ENCODE results near the gene NKD1.
"Not testable (repeated sequence)": the region's sequence is repeated elsewhere in the genome, so short reads cannot be mapped to it uniquely, and the experiment has no call there.

Gene NKD1

DNA sequence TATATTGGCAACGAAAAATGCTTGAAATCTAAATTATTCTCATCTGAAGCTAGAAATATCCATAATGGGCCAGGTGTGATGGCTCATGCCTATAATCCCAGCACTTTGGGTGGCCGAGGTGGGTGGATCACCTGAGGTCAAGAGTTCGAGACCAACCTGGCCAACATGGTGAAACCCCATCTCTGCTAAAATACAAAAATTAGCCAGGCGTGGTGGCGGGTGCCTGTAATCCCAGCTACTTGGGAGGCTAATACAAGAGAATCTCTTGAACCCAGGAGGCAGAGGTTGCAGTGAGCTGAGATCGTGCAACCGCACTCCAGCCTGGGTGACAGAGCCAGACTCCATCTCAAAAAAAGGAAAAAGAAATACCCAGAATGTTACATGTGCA, 11.9 kb upstream of the NKD1 start:
- DNase-seq; intact Hi-C loops (cut with DNase I): not testable (repeated sequence)

DNA sequence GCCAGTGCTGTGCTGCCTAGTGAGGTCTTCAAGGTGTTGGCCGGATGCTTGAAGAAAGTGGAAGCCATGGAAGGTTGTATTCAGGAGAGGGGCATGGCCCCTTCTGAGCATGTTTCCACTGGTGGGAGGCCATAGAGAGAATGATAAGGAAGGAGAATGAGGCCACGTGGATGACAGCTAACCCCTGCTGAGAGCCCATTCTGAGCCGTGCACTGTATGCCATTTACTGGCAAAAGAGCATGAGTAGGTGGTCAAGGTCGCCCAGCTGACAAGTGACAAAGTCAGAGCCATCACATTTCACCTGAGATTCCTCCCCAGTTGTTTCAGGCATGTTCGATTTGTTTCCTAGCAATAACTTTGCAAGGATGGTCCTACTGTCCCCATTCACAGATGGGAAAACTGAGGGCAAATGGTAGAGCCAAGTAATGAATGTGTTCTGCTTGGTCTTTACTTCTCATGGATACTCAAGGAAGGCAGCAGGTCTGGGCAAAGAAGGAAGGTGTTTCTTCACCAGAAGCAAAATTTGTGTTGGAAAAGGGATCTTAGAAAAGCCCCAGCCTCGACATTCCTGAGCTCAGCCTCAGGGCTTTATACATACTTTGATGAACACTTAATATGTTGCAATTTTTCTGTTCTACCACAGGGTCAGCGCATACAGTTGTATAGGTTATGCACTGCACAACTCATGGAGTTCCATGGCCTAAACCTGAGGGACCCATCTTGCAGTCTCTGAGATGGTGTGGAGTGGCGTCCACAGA, 10.5 kb upstream of the NKD1 start:
- no peak for DNase-seq
- intact Hi-C loops (cut with DNase I), result no loop called here

DNA sequence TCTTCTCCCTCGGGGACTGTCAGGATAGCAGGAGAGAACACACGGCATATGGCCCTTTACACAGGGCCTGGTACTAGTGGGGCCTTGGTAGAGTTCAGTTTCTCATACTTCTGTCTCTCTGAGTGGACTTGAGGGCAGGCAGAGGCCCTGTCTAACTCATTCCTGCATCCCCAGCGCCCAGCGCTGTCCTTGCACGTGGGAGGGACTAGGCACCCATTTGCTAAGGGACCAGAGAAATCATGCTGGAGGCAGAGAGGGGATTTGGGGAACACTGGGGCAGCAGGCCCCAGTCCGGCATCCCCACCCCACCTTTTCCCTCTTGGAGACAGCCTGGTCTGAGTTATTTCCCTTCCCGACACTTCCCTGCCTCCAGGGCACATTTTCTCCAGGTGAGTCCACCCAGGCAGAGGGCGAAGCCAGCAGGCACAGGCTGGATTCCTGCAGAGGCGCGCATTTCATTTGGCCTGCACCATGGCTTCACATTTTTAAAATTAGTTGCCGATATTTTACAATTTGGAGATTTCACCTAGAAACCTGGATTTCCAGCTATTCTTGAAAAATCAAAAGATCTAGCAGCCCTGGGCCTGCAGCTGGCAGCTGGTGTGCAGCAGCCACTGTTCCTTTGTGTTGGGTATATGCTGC, 9.7 kb upstream of the NKD1 start:
- no peak for DNase-seq
- intact Hi-C loops (cut with DNase I), result no loop called here

DNA sequence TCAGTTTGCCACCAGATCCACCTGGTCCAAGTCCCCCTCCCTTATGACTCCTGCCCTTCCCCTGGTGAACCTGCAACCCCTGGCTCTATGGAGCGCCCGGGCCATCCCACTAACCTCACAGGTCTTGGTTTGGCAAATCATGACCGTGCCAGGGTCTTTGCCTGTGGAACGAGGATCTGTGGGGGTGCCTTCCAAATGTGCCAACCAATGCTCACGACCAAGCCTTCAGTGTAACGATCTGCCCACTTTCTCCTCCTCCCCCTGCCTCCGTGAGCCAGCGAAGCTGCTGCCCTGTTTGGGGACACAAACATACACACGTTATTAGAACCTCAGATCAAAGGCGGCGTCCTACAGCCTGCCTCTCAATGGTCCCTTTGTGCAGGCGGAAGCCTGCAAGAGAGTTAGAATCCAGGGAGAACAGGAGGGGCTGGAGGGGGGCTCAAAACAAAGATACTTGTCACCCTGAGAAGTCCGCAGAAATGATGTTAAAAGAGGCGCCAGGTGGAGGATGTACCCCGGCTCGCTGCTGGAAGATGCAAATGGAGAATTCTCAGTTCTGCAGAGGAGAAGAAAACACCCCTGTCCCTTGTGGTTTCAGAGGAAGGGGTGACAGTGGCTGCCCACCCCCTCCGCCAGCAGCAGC, 9.0 kb upstream of the NKD1 start:
- DNase-seq, result peak in 1 of 10 donors; percentile 22
- intact Hi-C loops (cut with DNase I), result no loop called here

DNA sequence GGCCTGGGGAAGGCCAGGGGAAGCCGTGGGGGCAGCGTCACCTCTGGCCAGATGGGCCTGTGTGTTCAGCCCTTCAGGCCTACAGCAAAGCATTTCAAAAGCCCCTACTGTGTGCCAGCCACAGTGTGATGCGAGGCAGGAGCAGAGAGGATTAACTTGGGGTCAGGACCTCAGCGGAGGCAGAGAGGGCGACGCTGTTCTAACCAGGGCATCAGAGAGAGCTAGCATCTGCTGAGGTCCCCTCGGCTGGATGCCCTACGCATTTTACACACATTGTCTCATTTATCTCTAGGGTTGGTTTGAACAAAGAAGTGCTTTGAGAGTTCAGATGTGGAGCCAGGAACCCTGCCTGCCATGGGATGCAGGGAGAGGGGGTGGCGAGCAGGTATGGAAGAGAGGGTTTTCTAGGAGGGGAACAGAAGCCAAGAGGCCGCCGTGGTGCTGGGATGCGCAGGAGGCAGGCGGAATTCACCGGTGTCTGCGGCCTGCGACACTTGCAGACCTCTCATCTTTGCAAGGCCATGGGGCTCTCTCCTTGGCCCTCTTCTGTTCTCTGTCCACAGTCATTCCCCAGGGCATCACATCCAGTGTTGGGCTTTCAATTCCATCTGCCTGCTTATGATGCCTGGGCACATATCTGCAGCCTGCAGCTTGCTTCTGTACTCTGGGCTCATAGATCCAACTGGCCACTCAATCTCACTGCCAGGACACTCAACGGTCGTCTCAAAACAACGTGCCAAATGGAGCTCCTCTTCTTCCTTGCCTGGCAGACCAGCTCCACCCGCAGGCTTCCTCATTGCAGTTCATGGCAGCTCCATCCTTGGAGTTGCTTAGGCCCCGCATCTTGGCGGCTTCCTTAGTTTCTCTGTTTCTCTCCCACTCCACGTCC, 8.1 kb upstream of the NKD1 start:
- peak in 7 of 10 donors; percentile 34 to 94 (median 52) for DNase-seq
- intact Hi-C loops (cut with DNase I), result loop anchor here (1.0 to 10.0 kb wide), 2 partner anchors 168 to 265 kb away; no protein-coding TSS in a partner anchor

DNA sequence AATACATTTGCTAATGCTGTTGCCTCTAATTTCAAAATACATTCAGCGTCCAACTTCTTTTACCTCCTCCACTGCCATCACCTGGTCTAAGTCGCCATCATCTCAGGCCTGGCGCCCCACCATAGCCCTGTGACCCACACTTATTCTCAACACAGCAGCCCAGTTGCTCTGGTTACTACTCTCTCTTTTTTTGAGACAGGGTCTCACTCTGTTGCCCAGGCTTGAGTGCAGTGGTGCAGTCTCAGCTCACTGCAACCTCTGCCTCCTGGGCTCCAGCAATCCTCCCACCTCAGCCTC, 7.5 kb upstream of the NKD1 start:
- intact Hi-C loops (cut with DNase I), result loop anchor here (1.0 to 10.0 kb wide), 2 partner anchors 168 to 264 kb away; no protein-coding TSS in a partner anchor

DNA sequence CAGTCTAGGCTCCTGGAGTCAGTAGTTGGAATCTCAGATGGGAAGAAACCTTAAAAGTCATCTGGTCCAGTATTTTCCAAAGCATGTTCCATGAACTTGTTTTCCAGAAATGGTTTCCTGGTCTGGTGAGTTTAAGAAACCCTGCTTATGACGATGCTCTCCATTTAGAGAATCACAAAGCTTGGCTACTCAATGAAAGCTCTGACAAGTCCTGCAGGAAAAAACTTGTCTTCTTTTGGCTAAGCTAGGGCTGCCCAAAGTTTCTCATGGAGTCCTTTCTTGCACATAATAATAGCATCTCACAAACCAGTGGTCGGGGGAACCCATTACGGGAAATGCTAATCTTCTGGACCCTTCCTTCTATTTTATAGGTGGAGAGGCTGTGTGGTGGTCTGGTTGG, 5.5 kb upstream of the NKD1 start:
- intact Hi-C loops (cut with DNase I), result loop anchor here (10.0 kb wide), 1 partner anchor 262 kb away; no protein-coding TSS in a partner anchor
- no peak for DNase-seq

More for the DNA sequence above, 7.5 kb upstream of the NKD1 start:
- DNase-seq, result no peak

DNA sequence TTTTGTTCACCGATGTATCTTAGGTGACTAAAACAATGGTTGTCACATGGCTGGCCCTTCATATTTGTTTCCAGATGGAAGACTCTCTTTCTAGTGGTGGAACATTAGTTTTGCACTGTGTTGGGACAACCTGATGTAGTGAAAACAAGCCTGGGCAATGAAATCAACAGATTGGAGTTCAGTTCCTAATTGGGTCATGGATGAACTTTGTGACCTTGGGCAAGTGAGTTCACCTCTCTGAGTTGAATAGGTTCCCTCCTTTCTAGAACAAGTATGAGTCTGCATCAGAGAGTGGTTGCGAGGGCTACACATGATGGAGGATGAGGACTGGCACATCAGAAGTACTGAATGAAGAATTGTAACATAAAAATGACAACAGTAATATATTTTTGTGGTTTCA, 2.1 kb upstream of the NKD1 start:
- no peak for DNase-seq
- intact Hi-C loops (cut with DNase I), result loop anchor here (5.0 to 10.0 kb wide), 2 partner anchors 41 to 259 kb away; no protein-coding TSS in a partner anchor

DNA sequence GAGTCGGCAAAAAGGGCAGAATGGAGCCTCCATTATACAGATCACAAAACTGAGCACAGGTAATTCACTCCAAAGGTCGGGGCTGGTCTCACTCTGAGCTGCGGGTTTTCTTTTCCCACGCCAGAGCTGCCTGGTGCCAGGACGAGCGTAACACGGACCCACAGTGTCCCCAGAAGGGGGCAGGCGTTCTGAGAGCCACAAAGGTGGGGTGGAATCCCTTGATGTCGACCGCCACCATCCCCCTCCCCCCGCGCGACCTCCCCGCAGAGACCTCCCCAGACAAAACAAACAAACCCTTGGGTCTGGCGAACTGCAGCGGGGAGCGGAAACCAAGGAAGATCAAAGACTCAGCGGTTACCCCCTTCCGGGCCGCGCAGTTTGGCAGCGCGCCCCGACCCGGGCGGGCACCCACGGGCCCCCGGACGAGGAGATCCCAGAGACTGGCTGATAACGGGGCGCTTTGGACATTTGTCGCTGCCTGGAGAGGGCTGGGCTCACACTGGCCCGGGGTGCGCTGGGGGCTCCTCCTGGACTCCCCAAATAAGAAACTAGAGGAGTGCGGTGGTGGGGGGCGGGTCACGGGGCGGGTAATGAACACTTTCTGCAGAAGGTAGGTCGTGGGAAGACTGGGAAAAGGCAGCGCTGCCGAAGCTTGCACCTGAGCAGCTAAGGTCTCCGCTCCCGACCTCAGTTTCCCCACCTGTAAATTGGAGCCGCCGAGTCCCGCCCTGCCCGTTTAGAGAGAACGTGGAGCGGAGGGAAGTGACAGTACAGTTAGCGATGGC, 664 bp upstream of the NKD1 start:
- intact Hi-C loops (cut with DNase I), result loop anchor here (5.0 to 10.0 kb wide), 2 partner anchors 40 to 257 kb away; no protein-coding TSS in a partner anchor

DNA sequence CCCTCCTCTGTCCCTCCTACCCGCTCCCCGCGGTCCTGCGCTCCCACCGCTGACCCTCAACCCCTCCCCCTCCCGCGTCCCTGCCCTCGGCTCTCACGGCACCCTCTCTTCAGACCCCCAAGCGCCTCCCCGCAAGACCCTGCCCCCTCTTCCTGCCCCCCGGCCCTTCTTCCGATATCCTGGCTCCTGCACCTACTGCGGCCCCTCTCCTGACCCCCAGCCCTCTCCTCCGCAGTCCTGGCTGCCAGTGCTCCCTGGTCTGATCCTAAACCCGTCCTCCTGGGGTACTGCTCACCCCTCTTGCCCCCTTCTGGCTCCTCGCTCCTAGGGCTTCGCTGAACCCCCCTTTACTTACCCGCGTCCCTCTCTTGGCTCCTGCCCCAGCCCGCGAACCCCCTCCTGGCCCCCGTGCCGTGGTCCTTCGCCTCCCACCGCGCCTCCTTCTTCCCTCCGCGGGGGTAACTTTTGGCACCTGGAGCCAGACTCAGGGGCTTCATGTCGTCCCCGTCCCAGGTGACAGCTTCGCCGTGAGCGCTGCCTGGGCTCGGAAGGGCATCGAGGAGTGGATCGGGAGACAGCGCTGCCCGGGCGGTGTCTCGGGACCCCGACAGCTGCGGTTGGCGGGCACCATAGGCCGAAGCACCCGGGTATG, 839 bp downstream of the NKD1 start:
- DNase-seq, result peak in 1 of 10 donors; percentile 67

More for the DNA sequence above, 664 bp upstream of the NKD1 start:
- peak in 4 of 10 donors; percentile 16 to 66 (median 42) for DNase-seq

DNA sequence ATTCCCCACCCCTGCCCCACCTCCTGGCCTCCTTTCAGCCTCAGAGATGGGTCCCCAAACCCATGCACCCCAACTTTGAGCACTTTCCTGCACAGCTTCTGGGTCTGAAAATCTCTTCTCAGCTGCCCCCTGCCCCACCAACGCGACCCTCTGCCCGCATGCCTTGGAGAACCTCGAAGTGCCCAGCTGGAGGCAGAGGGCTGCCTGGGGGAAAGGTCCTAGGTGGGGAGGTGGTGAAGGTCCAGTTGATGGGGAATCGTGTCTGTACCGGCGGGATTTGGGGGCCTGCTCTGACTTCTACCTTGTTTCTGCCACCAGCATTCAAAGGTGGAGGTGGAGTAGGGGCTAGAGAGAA, 1.3 kb downstream of the NKD1 start:
- no peak for DNase-seq
- intact Hi-C loops (cut with DNase I), result loop anchor here (5.0 to 10.0 kb wide), 2 partner anchors 38 to 255 kb away; no protein-coding TSS in a partner anchor

More for the DNA sequence above, 839 bp downstream of the NKD1 start:
- intact Hi-C loops (cut with DNase I), result loop anchor here (5.0 to 10.0 kb wide), 2 partner anchors 38 to 256 kb away; no protein-coding TSS in a partner anchor

DNA sequence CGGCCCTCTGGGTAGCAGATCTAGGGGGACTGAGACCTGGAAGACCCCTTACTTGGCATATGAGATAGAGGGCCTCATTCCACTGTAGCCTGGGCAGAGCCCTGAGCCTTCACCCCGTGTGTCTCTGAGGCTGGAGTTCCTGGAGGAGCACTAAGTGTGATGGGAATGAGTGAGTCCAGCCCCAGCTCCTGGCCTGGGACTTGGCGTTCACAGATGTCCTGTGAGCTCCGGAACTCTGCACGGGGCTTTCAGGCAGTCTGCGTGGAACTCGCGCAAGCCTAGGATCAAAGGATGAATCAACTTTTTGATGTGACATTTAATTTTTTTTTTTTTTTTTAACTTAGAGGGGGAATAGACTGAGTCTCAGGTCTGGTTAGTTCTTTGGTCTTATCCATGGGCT, 1.8 kb downstream of the NKD1 start:
- DNase-seq, result peak in 1 of 10 donors; percentile 72
- intact Hi-C loops (cut with DNase I), result no loop called here

DNA sequence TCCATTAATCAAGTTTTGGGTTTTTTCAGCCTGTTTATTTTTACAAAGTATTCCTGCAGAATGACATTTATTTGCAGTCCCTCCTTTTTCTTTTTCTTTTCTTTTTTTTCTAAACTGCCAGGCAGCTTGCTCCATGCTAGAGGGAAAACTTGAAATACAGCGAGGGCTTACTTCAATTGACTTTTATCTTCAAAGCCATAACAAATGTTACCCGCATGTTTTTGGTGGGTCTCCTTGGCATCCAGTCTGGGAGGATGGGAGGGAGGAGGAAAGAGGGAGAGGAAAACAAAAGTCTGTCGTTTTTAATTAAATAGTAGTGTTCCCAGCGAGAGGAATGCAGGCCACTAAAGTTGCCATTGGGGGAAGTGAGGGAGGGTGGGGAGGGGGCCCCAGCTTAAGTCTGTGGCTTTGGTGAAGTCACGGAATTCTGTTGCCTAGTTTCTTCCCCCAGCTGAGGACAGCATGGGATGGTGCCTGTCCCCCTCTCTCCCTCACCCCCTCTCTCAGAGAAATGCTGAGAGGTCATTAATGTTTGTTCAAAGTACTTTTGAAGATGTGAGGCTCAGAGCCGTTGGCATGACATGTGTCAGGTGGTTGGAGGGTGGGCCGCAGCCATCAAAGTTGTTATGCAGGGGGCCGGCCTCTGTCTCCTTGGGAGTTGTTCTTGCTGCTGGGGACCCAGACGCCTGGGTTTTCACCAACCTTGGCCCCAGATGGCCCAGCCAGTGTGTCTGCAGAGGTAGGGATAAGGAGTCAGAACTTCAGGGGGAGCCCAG, 2.9 kb downstream of the NKD1 start:
- no peak for DNase-seq
- intact Hi-C loops (cut with DNase I), result no loop called here

DNA sequence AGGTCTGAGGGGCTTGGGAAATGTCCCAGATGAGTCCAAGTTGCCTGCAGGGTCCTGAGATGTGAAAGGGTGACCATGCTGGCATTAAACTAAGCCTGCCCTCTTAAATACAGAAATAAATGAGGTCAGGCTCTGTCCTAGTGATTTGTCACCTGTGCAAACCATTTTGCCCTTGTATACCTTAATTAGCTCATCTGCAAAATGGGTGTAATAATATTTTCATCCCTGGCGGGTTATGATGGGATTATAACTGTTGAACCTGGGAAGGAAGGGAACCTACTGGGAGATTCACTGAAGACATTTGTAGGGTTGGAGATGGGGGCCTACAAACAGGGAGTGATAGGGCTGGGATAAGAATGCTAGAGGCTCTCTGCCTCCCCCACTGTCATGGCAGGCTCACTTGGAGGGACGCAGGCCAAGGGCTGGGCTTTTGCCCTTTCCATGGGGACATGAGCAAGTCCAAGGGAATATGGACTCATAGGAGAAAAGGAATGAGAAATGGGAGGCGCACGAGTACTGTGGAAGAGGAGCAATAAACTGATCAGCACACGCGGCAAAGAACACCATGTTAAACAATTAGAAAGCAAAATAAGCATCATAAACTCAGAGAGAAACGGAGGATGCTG, 4.4 kb downstream of the NKD1 start:
- intact Hi-C loops (cut with DNase I), result no loop called here
- no peak for DNase-seq

DNA sequence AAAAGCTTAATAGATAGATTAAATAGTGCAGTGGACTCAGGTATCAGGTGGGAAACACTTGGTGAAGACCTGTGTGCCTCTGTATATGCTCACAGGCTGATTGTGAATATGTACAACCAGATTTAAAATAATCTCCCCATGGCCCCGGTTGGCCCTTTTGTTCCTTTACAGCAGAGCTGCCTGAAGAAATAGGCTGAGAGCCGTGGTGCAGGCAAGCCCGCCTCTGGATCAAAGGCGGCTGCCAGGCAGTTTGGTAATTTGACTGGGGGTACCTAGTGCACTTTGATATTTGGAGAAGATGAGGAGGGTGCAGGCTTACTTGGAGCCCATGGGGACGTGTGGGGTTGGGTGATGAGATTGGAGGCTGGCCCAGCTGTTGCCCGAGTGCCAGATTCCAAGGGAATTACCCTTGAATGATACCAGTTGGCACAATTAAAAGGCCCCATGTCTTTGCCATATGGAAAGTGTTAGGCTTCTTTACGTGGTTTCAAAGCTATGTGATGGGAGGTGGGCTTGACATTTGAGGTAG, 5.0 kb downstream of the NKD1 start:
- DNase-seq, result no peak
- intact Hi-C loops (cut with DNase I), result no loop called here

DNA sequence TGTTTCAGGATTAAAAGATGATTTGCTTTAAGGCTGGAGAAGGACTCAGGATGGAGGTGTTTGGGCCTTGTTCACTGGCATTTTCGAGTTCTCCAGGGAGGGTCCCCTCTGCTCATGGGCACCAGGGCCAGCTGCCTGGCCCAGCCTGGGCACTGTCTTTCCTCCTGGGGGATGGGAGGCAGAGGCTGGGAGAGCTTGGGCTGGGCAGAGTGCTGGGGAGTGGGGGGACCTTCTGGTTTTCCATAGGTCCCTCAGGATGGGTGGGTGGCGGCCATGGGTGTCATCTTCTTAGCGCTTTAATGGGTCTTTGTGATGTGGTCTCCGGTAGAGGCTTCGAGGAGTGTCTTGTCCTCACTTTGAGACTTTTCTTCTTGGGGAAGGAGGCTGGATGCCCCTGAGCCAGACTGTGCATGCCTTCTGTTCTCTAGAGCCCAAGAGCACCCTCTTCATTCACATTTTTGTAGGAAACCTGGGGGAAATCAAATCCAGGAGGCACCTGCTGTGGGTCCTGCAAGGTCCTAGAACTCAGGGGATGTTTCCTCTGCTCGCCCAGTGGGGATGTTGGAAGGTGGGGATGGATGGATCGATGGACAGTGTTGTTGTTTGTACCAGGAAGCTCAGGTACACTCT, 5.7 kb downstream of the NKD1 start:
- DNase-seq, result no peak
- intact Hi-C loops (cut with DNase I), result no loop called here

DNA sequence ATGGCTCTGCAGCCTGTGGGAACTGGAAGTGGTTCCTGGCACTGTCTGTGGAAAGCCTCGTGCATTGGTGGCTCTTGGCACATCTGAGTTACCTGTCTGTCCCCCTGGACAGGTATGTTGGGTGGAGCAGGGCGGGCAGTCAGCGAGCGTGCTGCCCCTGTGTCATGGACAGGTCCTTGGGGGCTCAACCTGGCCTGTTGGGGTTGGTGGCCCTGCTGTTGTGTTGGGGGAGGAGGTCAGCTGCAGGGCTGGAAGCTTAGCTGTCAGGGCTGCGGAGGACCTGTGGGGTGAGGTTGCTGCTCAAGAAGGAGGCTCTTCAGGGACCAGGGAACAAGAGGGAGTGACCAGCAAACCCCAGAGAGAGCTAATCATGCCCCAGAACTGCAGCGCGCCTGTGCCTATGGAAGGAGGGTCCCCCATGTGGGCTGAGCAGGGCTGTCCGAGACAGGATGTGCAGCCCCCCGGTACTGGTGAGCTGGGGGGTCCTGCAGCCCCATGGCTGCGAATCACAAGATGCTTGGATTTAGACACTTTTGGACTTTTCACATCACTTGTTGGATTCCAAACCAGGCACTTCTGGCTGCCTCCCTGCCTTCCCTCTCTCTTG, 7.2 kb downstream of the NKD1 start:
- DNase-seq, result no peak
- intact Hi-C loops (cut with DNase I), result no loop called here
